ENCODE measurements around the gene POLR1H.

POLR1H gene

GRCh38 chr6:30113003-30113759 is 52.1 kb downstream of the POLR1H start, which contains the start of gene TRIM31:
TRIM31 (minus strand) TSS chr6:30113090; CDS start chr6:30112805, 285 bp downstream.
- Histone ChIP-seq H3K4me3 (no peak within 1 kb of the TSS), H3K27ac (no peak within 1 kb of the TSS)

DNA sequence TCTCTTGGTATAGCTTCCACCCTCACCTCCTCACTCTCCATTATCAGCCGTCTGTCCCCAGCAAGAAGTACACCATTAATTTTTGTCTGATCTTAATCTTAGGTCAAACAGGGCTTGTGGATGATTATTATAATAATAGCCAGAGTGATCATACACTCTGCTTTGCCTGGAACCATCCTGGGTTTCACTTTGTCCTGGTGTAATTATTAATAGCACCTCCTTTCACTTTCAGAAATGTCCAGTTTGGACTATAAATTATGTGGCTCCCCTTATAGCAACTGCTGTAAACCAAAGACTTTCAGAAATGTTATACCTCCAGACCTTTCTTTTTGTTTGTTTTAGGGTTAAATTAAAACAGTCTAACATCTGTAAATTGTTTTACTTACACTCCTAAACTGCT is 52.8 kb downstream of the POLR1H start:
- no peak overlapping the region for H3K4me3 ChIP-seq

More for the DNA sequence above, 52.8 kb downstream of the POLR1H start:
- H3K27ac ChIP-seq, result no peak overlapping the region

Measured in skin epidermis (tissue), 12 donors.